ENCODE measurements around the gene RTRAF. TPM values are rescaled to one million over a fixed set of nuclear protein-coding genes. Genes with fewer than 3 reads are reported as not detected.

Gene RTRAF
- total and polyA plus RNA-seq, 2 donors (not counting 1 experiment from before 2014, with no cell fraction given), result 34.7 to 91.1 TPM

GRCh38 chr14:52048116-52048515 is 58.8 kb downstream of the RTRAF start:
- peaks cover 0 to 10% (median 2%) of the 10 kb centered on the region in 4 experiments for H3K27me3 ChIP-seq (replicated peaks in 1 of 4; ENCODE audit: control extremely low read depth in 1 of 4, control insufficient read depth in 3 of 4, insufficient read depth in 4 of 4, low read length in 3 of 4)
- Mint-ChIP-seq H3K27ac (no peak overlapping the region), H3K9me3 (ENCODE audit: insufficient read depth) (no peaks in the 10 kb centered on the region), H3K4me3 (no peak overlapping the region), H3K27me3 (peaks cover 18% of the 10 kb centered on the region), H3K4me1 (peaks cover 30% of the 10 kb centered on the region)
- intact Hi-C loops (cut with micrococcal nuclease), result no loop called here
- H3K79me2 ChIP-seq (ENCODE audit: control insufficient read depth, insufficient read depth, low read length), result no peaks in the 10 kb centered on the region
- ATAC-seq (ENCODE audit: low read depth) (no peak), DNase-seq (no peak)
- CTCF ChIA-PET, result no interaction called here
- H3K9me3 ChIP-seq (ENCODE audit: control extremely low read depth in 1 of 3, control insufficient read depth in 2 of 3, insufficient read depth in 1 of 3, low read length in 2 of 3), result no peaks in the 10 kb centered on the region
- H4K20me1 ChIP-seq (ENCODE audit: control insufficient read depth, insufficient read depth, low read length, poor library complexity, severe bottlenecking), result no peaks in the 10 kb centered on the region
- WGBS (ENCODE audit: insufficient coverage), result 96% methylated on average over 10 of the region's 10 CpGs
- no peak for TF ChIP-seq EZH2 (IDR thresholded peaks at IDR 0.05; ENCODE audit: borderline replicate concordance, insufficient read depth, low read depth, low read length, poor library complexity, severe bottlenecking)
- no peak for TF ChIP-seq CTCF (IDR thresholded peaks at IDR 0.05)
- no peak overlapping the region for H3K4me3 ChIP-seq (ENCODE audit: control extremely low read depth in 1 of 5, extremely low read depth in 1 of 5, insufficient read depth in 1 of 5, low read depth in 2 of 5, low read length in 4 of 5)
- POLR2A ChIA-PET, result no interaction called here
- no peak overlapping the region for H3K4me2 ChIP-seq (replicated peaks; ENCODE audit: low read depth, low read length, poor library complexity, severe bottlenecking)
- no peak overlapping the region for H3K27ac ChIP-seq (ENCODE audit: low read length in 2 of 2)
- no peak overlapping the region for H2AFZ ChIP-seq (ENCODE audit: insufficient read depth, low read depth, low read length, poor library complexity, severe bottlenecking)
- H3K9ac ChIP-seq (ENCODE audit: low read length), result no peak overlapping the region
- no peaks in the 10 kb centered on the region for H3K4me1 ChIP-seq (ENCODE audit: control insufficient read depth in 2 of 2, insufficient read depth in 2 of 2, low read length in 2 of 2)
- H3K36me3 ChIP-seq (replicated peaks in 1 of 2; ENCODE audit: control extremely low read depth in 1 of 2, control insufficient read depth in 1 of 2, extremely low read depth in 1 of 2, insufficient read depth in 2 of 2, low read length in 1 of 2), result no peaks in the 10 kb centered on the region

- Histone ChIP-seq H3K4me2 (replicated peaks; ENCODE audit: low read depth, low read length, poor library complexity, severe bottlenecking) (no peak overlapping the region), H3K79me2 (ENCODE audit: control insufficient read depth, insufficient read depth, low read length) (no peaks in the 10 kb centered on the region), H4K20me1 (ENCODE audit: control insufficient read depth, insufficient read depth, low read length, poor library complexity, severe bottlenecking) (no peaks in the 10 kb centered on the region), H3K9ac (ENCODE audit: low read length) (no peak overlapping the region), H3K36me3 (replicated peaks in 1 of 2; ENCODE audit: control extremely low read depth in 1 of 2, control insufficient read depth in 1 of 2, extremely low read depth in 1 of 2, insufficient read depth in 2 of 2, low read length in 1 of 2) (no peaks in the 10 kb centered on the region), H2AFZ (ENCODE audit: insufficient read depth, low read depth, low read length, poor library complexity, severe bottlenecking) (no peak overlapping the region), H3K4me1 (ENCODE audit: control insufficient read depth in 2 of 2, insufficient read depth in 2 of 2, low read length in 2 of 2) (no peaks in the 10 kb centered on the region), H3K27ac (ENCODE audit: low read length in 2 of 2) (no peak overlapping the region), H3K27me3 (replicated peaks in 1 of 4; ENCODE audit: control extremely low read depth in 1 of 4, control insufficient read depth in 3 of 4, insufficient read depth in 4 of 4, low read length in 3 of 4) (peaks cover 0 to 4% (median 2%) of the 10 kb centered on the region in 4 experiments), H3K9me3 (ENCODE audit: control extremely low read depth in 1 of 3, control insufficient read depth in 2 of 3, insufficient read depth in 1 of 3, low read length in 2 of 3) (no peaks in the 10 kb centered on the region), H3K4me3 (ENCODE audit: control extremely low read depth in 1 of 5, extremely low read depth in 1 of 5, insufficient read depth in 1 of 5, low read depth in 2 of 5, low read length in 4 of 5) (no peak overlapping the region)
- no peak for TF ChIP-seq EZH2 (IDR thresholded peaks at IDR 0.05; ENCODE audit: borderline replicate concordance, insufficient read depth, low read depth, low read length, poor library complexity, severe bottlenecking)
- no peak for TF ChIP-seq CTCF (IDR thresholded peaks at IDR 0.05)
- Mint-ChIP-seq H3K9me3 (ENCODE audit: insufficient read depth) (no peaks in the 10 kb centered on the region), H3K4me1 (peaks cover 28% of the 10 kb centered on the region), H3K27ac (no peak overlapping the region), H3K4me3 (no peak overlapping the region), H3K27me3 (peaks cover 17% of the 10 kb centered on the region)
- CTCF ChIA-PET, result no interaction called here
- POLR2A ChIA-PET, result no interaction called here
- WGBS (ENCODE audit: insufficient coverage), result 52% methylated on average over 3 of the region's 3 CpGs
- ATAC-seq (ENCODE audit: low read depth) (no peak), DNase-seq (no peak)
- intact Hi-C loops (cut with micrococcal nuclease), result no loop called here
Observed at GRCh38 chr14:52048641-52049204, 59.4 kb downstream of the RTRAF start.
